ENCODE data around the gene UGT1A5.

Gene UGT1A5

GRCh38 chr2:233712611-233713261, at the start of gene UGT1A5:
TSS of gene UGT1A5 (plus strand) at chr2:233712907. CDS start at chr2:233712992, 85 bp downstream.
- DNase-seq (ENCODE audit: low read depth) = no peak

GRCh38 chr2:233663911-233664310, 48.8 kb upstream of the UGT1A5 start:
- no peak for DNase-seq (ENCODE audit: low read depth)

GRCh38 chr2:233668605-233669260, 44.0 kb upstream of the UGT1A5 start:
- no peak for DNase-seq (ENCODE audit: low read depth)

- DNase-seq (ENCODE audit: low read depth) = no peak
These were observed 41.2 kb upstream of the UGT1A5 start, which contains the start of gene UGT1A9 for GRCh38 chr2:233671290-233672161. TSS of gene UGT1A9 (plus strand) at chr2:233671898. CDS start at chr2:233671935, 37 bp downstream.

- no peak for DNase-seq (ENCODE audit: low read depth)
These were observed 39.8 kb upstream of the UGT1A5 start for GRCh38 chr2:233672886-233673285.

- DNase-seq (ENCODE audit: low read depth) = no peak
These were observed 38.8 kb upstream of the UGT1A5 start for GRCh38 chr2:233673896-233674295.

GRCh38 chr2:233674314-233674713, 38.4 kb upstream of the UGT1A5 start:
- DNase-seq (ENCODE audit: low read depth) = no peak

GRCh38 chr2:233674995-233675394, 37.7 kb upstream of the UGT1A5 start:
- DNase-seq (ENCODE audit: low read depth) = no peak

- DNase-seq (ENCODE audit: low read depth) = no peak
These were observed 36.7 kb upstream of the UGT1A5 start for GRCh38 chr2:233676046-233676445.

- DNase-seq (ENCODE audit: low read depth) = no peak
These were observed 33.5 kb upstream of the UGT1A5 start for GRCh38 chr2:233679196-233679595.

GRCh38 chr2:233680361-233681045, 32.2 kb upstream of the UGT1A5 start:
- no peak for DNase-seq (ENCODE audit: low read depth)

GRCh38 chr2:233681521-233682099, 31.1 kb upstream of the UGT1A5 start, which contains the start of gene UGT1A7:
TSS of gene UGT1A7 (plus strand) at chr2:233681901. CDS start at chr2:233681938, 37 bp downstream.
- DNase-seq (ENCODE audit: low read depth) = no peak

- no peak for DNase-seq (ENCODE audit: low read depth)
These were observed 28.1 kb upstream of the UGT1A5 start for GRCh38 chr2:233684640-233685039.

GRCh38 chr2:233686928-233687327, 25.8 kb upstream of the UGT1A5 start:
- no peak for DNase-seq (ENCODE audit: low read depth)

GRCh38 chr2:233688341-233688740, 24.4 kb upstream of the UGT1A5 start:
- DNase-seq (ENCODE audit: low read depth) = no peak

GRCh38 chr2:233689031-233689430, 23.7 kb upstream of the UGT1A5 start:
- no peak for DNase-seq (ENCODE audit: low read depth)

- no peak for DNase-seq (ENCODE audit: low read depth)
These were observed 23.2 kb upstream of the UGT1A5 start for GRCh38 chr2:233689501-233689900.

- no peak for DNase-seq (ENCODE audit: low read depth)
These were observed 22.3 kb upstream of the UGT1A5 start for GRCh38 chr2:233690444-233690843.

GRCh38 chr2:233691443-233692433, 21.0 kb upstream of the UGT1A5 start:
- no peak for DNase-seq (ENCODE audit: low read depth)

GRCh38 chr2:233692648-233693047, 20.1 kb upstream of the UGT1A5 start, which contains the start of gene UGT1A6:
TSS of gene UGT1A6 (plus strand) at chr2:233692890. CDS start at chr2:233693005, 115 bp downstream.
- no peak for DNase-seq (ENCODE audit: low read depth)
